Measurements from ENCODE around the gene ATG16L1.

The ATG16L1 gene

DNA sequence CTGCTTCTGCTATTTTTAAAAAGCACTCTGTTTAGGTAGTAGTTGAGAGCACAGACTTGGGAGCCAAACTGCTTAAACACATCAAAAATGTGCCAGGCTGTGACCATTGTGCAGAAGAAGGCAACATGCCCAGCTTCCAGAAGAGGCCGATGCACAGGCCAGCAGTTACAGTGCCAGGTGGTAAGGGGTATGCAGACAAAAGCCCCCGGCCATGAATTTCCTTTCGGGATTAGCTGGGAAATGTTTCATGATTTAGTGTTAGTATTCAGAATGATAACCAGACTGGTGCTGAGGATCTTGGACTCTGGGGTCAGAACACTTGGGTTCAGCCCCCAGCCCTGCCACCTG lies 40.0 kb upstream of the ATG16L1 start:
- Histone ChIP-seq H3K36me3 (ENCODE audit: control insufficient read depth in 1 of 2, insufficient read depth in 2 of 2, low read length in 2 of 2) (peaks cover 0 to 3% of the 10 kb centered on the region in 2 donors), H3K4me3 (ENCODE audit: low read depth in 1 of 2, low read length in 2 of 2) (no peak overlapping the region), H3K9me3 (ENCODE audit: control insufficient read depth in 1 of 2, low read length in 2 of 2) (no peaks in the 10 kb centered on the region), H3K27me3 (ENCODE audit: control insufficient read depth in 1 of 2, insufficient read depth in 2 of 2, low read length in 2 of 2) (no peaks in the 10 kb centered on the region), H3K27ac (ENCODE audit: low read depth, low read length) (no peak overlapping the region), H3K4me1 (ENCODE audit: control insufficient read depth in 1 of 2, insufficient read depth in 2 of 2, low read length in 2 of 2) (peaks cover 4 to 7% of the 10 kb centered on the region in 2 donors), H3K9ac (ENCODE audit: low read depth in 1 of 2, low read length in 2 of 2) (no peak overlapping the region)

GRCh38 chr2:233213011-233213410 lies 38.5 kb upstream of the ATG16L1 start:
- no peaks in the 10 kb centered on the region for H3K27me3 ChIP-seq (ENCODE audit: control insufficient read depth in 1 of 2, insufficient read depth in 2 of 2, low read length in 2 of 2)
- H3K27ac ChIP-seq (ENCODE audit: low read depth, low read length): no peak overlapping the region
- no peaks in the 10 kb centered on the region for H3K9me3 ChIP-seq (ENCODE audit: control insufficient read depth in 1 of 2, low read length in 2 of 2)
- H3K9ac ChIP-seq (ENCODE audit: low read depth in 1 of 2, low read length in 2 of 2): no peak overlapping the region
- peaks cover 4 to 7% of the 10 kb centered on the region in 2 donors for H3K4me1 ChIP-seq (ENCODE audit: control insufficient read depth in 1 of 2, insufficient read depth in 2 of 2, low read length in 2 of 2)
- no peaks in the 10 kb centered on the region for H3K36me3 ChIP-seq (ENCODE audit: control insufficient read depth in 1 of 2, insufficient read depth in 2 of 2, low read length in 2 of 2)
- H3K4me3 ChIP-seq (ENCODE audit: low read depth in 1 of 2, low read length in 2 of 2): no peak overlapping the region

DNA sequence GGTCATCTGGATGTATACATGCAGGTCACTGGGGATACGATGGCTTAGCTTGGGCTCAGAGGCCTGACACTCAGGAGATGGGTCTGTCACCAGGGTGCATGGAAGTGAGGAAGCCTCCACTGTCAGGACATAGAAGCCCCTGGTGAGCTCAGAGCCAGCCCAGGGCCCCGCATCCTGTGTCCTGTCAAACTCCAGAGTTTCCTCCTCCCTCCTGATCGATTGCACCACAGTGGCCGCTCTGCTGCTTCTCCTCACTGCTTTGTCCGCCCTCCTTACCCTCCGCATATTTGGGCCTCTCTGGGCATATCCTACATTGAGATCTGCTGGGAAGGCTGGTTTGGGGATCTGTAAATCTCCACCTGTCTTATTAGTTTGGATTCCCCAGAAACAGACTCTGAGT lies 37.5 kb upstream of the ATG16L1 start:
- no peak overlapping the region for H3K4me3 ChIP-seq (ENCODE audit: low read depth in 1 of 2, low read length in 2 of 2)
- H3K27me3 ChIP-seq (ENCODE audit: control insufficient read depth in 1 of 2, insufficient read depth in 2 of 2, low read length in 2 of 2): no peaks in the 10 kb centered on the region
- H3K4me1 ChIP-seq (ENCODE audit: control insufficient read depth in 1 of 2, insufficient read depth in 2 of 2, low read length in 2 of 2): peaks cover 4 to 7% of the 10 kb centered on the region in 2 donors
- no peak overlapping the region for H3K27ac ChIP-seq (ENCODE audit: low read depth, low read length)
- no peak overlapping the region for H3K9ac ChIP-seq (ENCODE audit: low read depth in 1 of 2, low read length in 2 of 2)
- no peaks in the 10 kb centered on the region for H3K9me3 ChIP-seq (ENCODE audit: control insufficient read depth in 1 of 2, low read length in 2 of 2)
- no peaks in the 10 kb centered on the region for H3K36me3 ChIP-seq (ENCODE audit: control insufficient read depth in 1 of 2, insufficient read depth in 2 of 2, low read length in 2 of 2)

DNA sequence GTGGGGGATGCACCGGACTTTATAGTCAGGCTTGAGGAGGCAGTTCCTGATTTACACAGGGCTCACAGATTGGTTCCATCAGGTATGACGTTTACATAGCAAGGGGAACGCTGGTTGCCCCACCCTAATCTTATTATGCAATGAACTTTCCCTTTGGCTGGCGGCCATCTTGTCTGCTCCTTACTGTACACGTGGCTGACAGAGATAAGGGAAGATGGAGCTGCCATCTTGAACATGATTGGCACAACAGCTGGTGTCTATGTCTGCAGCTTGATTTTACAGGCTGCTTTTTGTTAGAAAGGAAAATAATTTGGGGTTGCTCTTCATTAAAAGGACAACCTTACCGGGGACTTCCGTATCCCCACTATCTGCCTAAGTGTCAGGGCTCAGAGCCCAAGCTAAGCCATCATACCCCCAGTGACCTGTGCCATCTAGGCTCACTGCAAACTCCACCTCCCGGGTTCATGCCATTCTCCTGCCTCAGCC lies 33.5 kb upstream of the ATG16L1 start:
- H3K4me1 ChIP-seq (ENCODE audit: control insufficient read depth in 1 of 2, insufficient read depth in 2 of 2, low read length in 2 of 2): no peaks in the 10 kb centered on the region
- H3K9ac ChIP-seq (ENCODE audit: low read depth in 1 of 2, low read length in 2 of 2): no peak overlapping the region
- H3K27ac ChIP-seq (ENCODE audit: low read depth, low read length): no peak overlapping the region
- H3K27me3 ChIP-seq (ENCODE audit: control insufficient read depth in 1 of 2, insufficient read depth in 2 of 2, low read length in 2 of 2): no peaks in the 10 kb centered on the region
- H3K4me3 ChIP-seq (ENCODE audit: low read depth in 1 of 2, low read length in 2 of 2): no peak overlapping the region
- no peaks in the 10 kb centered on the region for H3K9me3 ChIP-seq (ENCODE audit: control insufficient read depth in 1 of 2, low read length in 2 of 2)
- no peaks in the 10 kb centered on the region for H3K36me3 ChIP-seq (ENCODE audit: control insufficient read depth in 1 of 2, insufficient read depth in 2 of 2, low read length in 2 of 2)

- Histone ChIP-seq H3K27ac (ENCODE audit: low read depth, low read length) (no peak overlapping the region), H3K9ac (ENCODE audit: low read depth in 1 of 2, low read length in 2 of 2) (no peak overlapping the region), H3K36me3 (ENCODE audit: control insufficient read depth in 1 of 2, insufficient read depth in 2 of 2, low read length in 2 of 2) (no peaks in the 10 kb centered on the region), H3K4me1 (ENCODE audit: control insufficient read depth in 1 of 2, insufficient read depth in 2 of 2, low read length in 2 of 2) (no peaks in the 10 kb centered on the region), H3K27me3 (ENCODE audit: control insufficient read depth in 1 of 2, insufficient read depth in 2 of 2, low read length in 2 of 2) (no peaks in the 10 kb centered on the region), H3K4me3 (ENCODE audit: low read depth in 1 of 2, low read length in 2 of 2) (no peak overlapping the region), H3K9me3 (ENCODE audit: control insufficient read depth in 1 of 2, low read length in 2 of 2) (no peaks in the 10 kb centered on the region)
These were observed 32.6 kb upstream of the ATG16L1 start for GRCh38 chr2:233218836-233219235.

DNA sequence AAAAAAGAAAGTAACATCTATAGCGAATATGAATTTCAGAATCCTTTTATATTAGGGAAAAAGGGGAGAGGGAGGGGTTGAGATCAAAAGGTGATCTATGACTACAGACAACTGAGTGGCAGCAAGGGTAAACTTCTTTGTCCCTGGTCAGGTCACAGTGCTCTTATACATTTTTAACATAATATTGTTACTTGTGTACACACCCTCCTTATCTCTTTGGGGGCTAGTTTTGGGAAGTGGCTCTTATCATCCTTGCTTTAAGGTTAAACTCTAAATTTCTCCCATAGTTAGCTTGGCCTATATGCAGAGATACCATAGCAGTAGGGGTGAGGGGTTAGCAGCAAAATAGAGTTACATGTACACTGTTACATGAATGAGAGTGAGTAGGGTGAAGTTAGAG lies 31.6 kb upstream of the ATG16L1 start:
- Histone ChIP-seq H3K36me3 (ENCODE audit: control insufficient read depth in 1 of 2, insufficient read depth in 2 of 2, low read length in 2 of 2) (no peaks in the 10 kb centered on the region), H3K9ac (ENCODE audit: low read depth in 1 of 2, low read length in 2 of 2) (no peak overlapping the region), H3K27ac (ENCODE audit: low read depth, low read length) (no peak overlapping the region), H3K4me1 (ENCODE audit: control insufficient read depth in 1 of 2, insufficient read depth in 2 of 2, low read length in 2 of 2) (no peaks in the 10 kb centered on the region), H3K27me3 (ENCODE audit: control insufficient read depth in 1 of 2, insufficient read depth in 2 of 2, low read length in 2 of 2) (no peaks in the 10 kb centered on the region), H3K9me3 (ENCODE audit: control insufficient read depth in 1 of 2, low read length in 2 of 2) (no peaks in the 10 kb centered on the region), H3K4me3 (ENCODE audit: low read depth in 1 of 2, low read length in 2 of 2) (no peak overlapping the region)

GRCh38 chr2:233221378-233222063 lies 30.0 kb upstream of the ATG16L1 start:
- Histone ChIP-seq H3K9me3 (ENCODE audit: control insufficient read depth in 1 of 2, low read length in 2 of 2) (no peaks in the 10 kb centered on the region), H3K4me3 (ENCODE audit: low read depth in 1 of 2, low read length in 2 of 2) (no peak overlapping the region), H3K4me1 (ENCODE audit: control insufficient read depth in 1 of 2, insufficient read depth in 2 of 2, low read length in 2 of 2) (no peaks in the 10 kb centered on the region), H3K27me3 (ENCODE audit: control insufficient read depth in 1 of 2, insufficient read depth in 2 of 2, low read length in 2 of 2) (no peaks in the 10 kb centered on the region), H3K9ac (ENCODE audit: low read depth in 1 of 2, low read length in 2 of 2) (no peak overlapping the region), H3K27ac (ENCODE audit: low read depth, low read length) (no peak overlapping the region), H3K36me3 (ENCODE audit: control insufficient read depth in 1 of 2, insufficient read depth in 2 of 2, low read length in 2 of 2) (no peaks in the 10 kb centered on the region)

DNA sequence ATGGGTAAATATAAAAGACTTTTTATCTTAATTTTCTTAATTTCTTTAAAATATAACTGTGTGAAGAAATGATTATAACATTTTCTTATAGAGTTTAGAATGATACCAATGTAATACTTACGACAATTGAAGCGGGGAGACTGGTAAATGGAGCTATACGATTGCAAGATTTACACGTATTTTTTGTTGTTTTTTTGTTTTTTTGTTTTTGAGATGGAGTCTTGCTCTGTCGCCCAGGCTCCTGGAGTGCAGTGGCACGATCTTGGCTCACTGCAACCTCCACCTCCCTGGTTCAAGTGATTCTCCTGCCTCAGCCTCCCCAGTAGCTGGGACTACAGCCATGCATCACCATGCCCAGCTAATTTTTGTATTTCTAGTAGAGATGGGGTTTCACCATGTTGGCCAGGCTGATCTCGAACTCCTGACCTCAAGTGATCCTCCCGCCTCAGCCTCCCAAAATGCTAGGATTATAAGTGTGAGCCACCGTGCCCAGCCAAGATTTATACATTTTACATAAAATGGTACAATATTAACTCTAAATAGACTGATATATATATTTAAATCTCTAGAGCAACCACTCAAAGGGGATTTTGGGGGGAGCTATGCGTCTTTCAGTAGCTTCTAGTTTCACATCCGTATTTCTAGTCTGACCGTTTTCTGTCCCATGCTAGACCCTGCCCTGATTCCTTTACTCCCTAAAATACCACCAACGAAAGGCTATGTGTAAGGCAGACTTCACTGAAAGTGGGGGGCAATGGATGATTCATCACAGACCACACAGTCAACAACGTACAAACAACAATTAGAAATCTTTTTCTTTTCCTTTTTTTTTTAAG lies 28.2 kb upstream of the ATG16L1 start:
- no peak overlapping the region for H3K9ac ChIP-seq (ENCODE audit: low read depth in 1 of 2, low read length in 2 of 2)
- no peak overlapping the region for H3K4me3 ChIP-seq (ENCODE audit: low read depth in 1 of 2, low read length in 2 of 2)
- no peak overlapping the region for H3K27ac ChIP-seq (ENCODE audit: low read depth, low read length)
- H3K9me3 ChIP-seq (ENCODE audit: control insufficient read depth in 1 of 2, low read length in 2 of 2): no peaks in the 10 kb centered on the region
- no peaks in the 10 kb centered on the region for H3K4me1 ChIP-seq (ENCODE audit: control insufficient read depth in 1 of 2, insufficient read depth in 2 of 2, low read length in 2 of 2)
- H3K36me3 ChIP-seq (ENCODE audit: control insufficient read depth in 1 of 2, insufficient read depth in 2 of 2, low read length in 2 of 2): no peaks in the 10 kb centered on the region
- no peaks in the 10 kb centered on the region for H3K27me3 ChIP-seq (ENCODE audit: control insufficient read depth in 1 of 2, insufficient read depth in 2 of 2, low read length in 2 of 2)

GRCh38 chr2:233225230-233226068 lies 26.0 kb upstream of the ATG16L1 start:
- Histone ChIP-seq H3K27ac (ENCODE audit: low read depth, low read length) (no peak overlapping the region), H3K36me3 (ENCODE audit: control insufficient read depth in 1 of 2, insufficient read depth in 2 of 2, low read length in 2 of 2) (no peaks in the 10 kb centered on the region), H3K4me3 (ENCODE audit: low read depth in 1 of 2, low read length in 2 of 2) (no peak overlapping the region), H3K27me3 (ENCODE audit: control insufficient read depth in 1 of 2, insufficient read depth in 2 of 2, low read length in 2 of 2) (no peaks in the 10 kb centered on the region), H3K9me3 (ENCODE audit: control insufficient read depth in 1 of 2, low read length in 2 of 2) (no peaks in the 10 kb centered on the region), H3K9ac (ENCODE audit: low read depth in 1 of 2, low read length in 2 of 2) (no peak overlapping the region), H3K4me1 (ENCODE audit: control insufficient read depth in 1 of 2, insufficient read depth in 2 of 2, low read length in 2 of 2) (no peaks in the 10 kb centered on the region)

All from duodenal mucosa (tissue), 2 donors.